Activated naive CD4-positive, alpha-beta T cell treated with anti-CD3 and anti-CD28 coated beads, Interleukin-2, amount 50 U/mL, for 16 hours (primary cell): ENCODE results near the gene ANKRD11.
A peak's percentile ranks its signal among the peaks of the same experiment; 100 is the strongest.
"Not testable (repeated sequence)": the region's sequence is repeated elsewhere in the genome, so short reads cannot be mapped to it uniquely, and the experiment has no call there.

ENCODE experiments used
- DNase-seq: peaks from one replicate; pipeline ENCODE4 v3.0.0-alpha.2; 2020

ANKRD11 gene

GRCh38 chr16:89425523-89425922, 64.8 kb downstream of the ANKRD11 start:
- no peak for DNase-seq

- no peak for DNase-seq
Measured at GRCh38 chr16:89423681-89424260, 66.6 kb downstream of the ANKRD11 start.

GRCh38 chr16:89422905-89423630, 67.3 kb downstream of the ANKRD11 start:
- peak; percentile 32 for DNase-seq

GRCh38 chr16:89422527-89422904, 67.8 kb downstream of the ANKRD11 start:
- DNase-seq, result peak; percentile 41

- DNase-seq, result not testable (repeated sequence)
Measured at GRCh38 chr16:89421300-89421699, 69.1 kb downstream of the ANKRD11 start.

GRCh38 chr16:89420204-89420603, 70.2 kb downstream of the ANKRD11 start:
- DNase-seq, result no peak

GRCh38 chr16:89418352-89418751, 72.0 kb downstream of the ANKRD11 start:
- DNase-seq, result no peak

GRCh38 chr16:89417352-89417751, 73.0 kb downstream of the ANKRD11 start:
- DNase-seq, result no peak

GRCh38 chr16:89413811-89414585, 76.4 kb downstream of the ANKRD11 start:
- DNase-seq, result no peak

GRCh38 chr16:89412811-89413210, 77.5 kb downstream of the ANKRD11 start:
- DNase-seq, result no peak

GRCh38 chr16:89411335-89411850, 79.0 kb downstream of the ANKRD11 start:
- no peak for DNase-seq

GRCh38 chr16:89410794-89411309, 79.5 kb downstream of the ANKRD11 start:
- DNase-seq, result no peak

GRCh38 chr16:89410322-89410721, 80.0 kb downstream of the ANKRD11 start:
- DNase-seq, result no peak

GRCh38 chr16:89409161-89409711, 81.1 kb downstream of the ANKRD11 start:
- DNase-seq, result peak; percentile 33

GRCh38 chr16:89408315-89408714, 82.0 kb downstream of the ANKRD11 start:
- DNase-seq, result no peak

GRCh38 chr16:89407925-89408300, 82.4 kb downstream of the ANKRD11 start:
- no peak for DNase-seq

GRCh38 chr16:89407282-89407924, 83.0 kb downstream of the ANKRD11 start:
- no peak for DNase-seq

- DNase-seq, result no peak
Measured at GRCh38 chr16:89406277-89406888, 84.0 kb downstream of the ANKRD11 start.

GRCh38 chr16:89404561-89404960, 85.8 kb downstream of the ANKRD11 start:
- no peak for DNase-seq

GRCh38 chr16:89402962-89403361, 87.4 kb downstream of the ANKRD11 start:
- DNase-seq, result no peak

GRCh38 chr16:89401641-89402445, 88.5 kb downstream of the ANKRD11 start:
- DNase-seq, result no peak
